Suprapubic skin (tissue), 4 donors: ENCODE data around the gene TMOD4. TPM values are rescaled to one million over a fixed set of nuclear protein-coding genes. Genes with fewer than 3 reads are reported as not detected.

ENCODE experiments used
- DNase-seq, 2 donors: peaks; one replicate each; pipeline ENCODE4 v3.0.0-alpha.2; 2019; ENCODE audit warnings: low spot score in 2 of 2
- H3K27ac ChIP-seq: fragments of 200-600 bp; sonication (generic); one replicate; pipeline ENCODE4 v1.5.1; 2019
- H3K27me3 ChIP-seq: fragments of 200-600 bp; sonication (generic); one replicate; pipeline ENCODE4 v1.5.1; 2019
- H3K36me3 ChIP-seq: fragments of 200-600 bp; sonication (generic); one replicate; pipeline ENCODE4 v1.5.1; 2019
- H3K4me1 ChIP-seq: fragments of 200-600 bp; sonication (generic); one replicate; pipeline ENCODE4 v1.5.1; 2019
- H3K4me3 ChIP-seq: fragments of 200-600 bp; sonication (generic); one replicate; pipeline ENCODE4 v1.5.1; 2019; ENCODE audit warnings: mild to moderate bottlenecking
- H3K9me3 ChIP-seq: fragments of 200-600 bp; sonication (generic); one replicate; pipeline ENCODE4 v1.5.1; 2019
- EP300 ChIP-seq: sonication (generic); formaldehyde crosslinking; IDR thresholded peaks from one replicate; pipeline ENCODE4 v1.6.1; 2017; ENCODE audit warnings: antibody characterized with exemption
- POLR2A ChIP-seq, 2 donors: fragments of 450-650 bp; IDR thresholded peaks; one replicate each; pipeline ENCODE4 v1.6.1; 2017; ENCODE audit warnings: antibody characterized with exemption in 2 of 2, mild to moderate bottlenecking in 2 of 2, moderate library complexity in 2 of 2
- POLR2AphosphoS5 ChIP-seq, 3 donors: sonication (generic); formaldehyde crosslinking; IDR thresholded peaks; one replicate each; pipeline ENCODE4 v1.6.1; 2017; ENCODE audit warnings: antibody characterized with exemption in 3 of 3
- WGBS: methylation state at CpG from one replicate; pipeline ENCODE4 v1.1.5; 2018; 5-methylcytosine and 5-hydroxymethylcytosine counted together
- total RNA-seq, 4 donors: library from RNA; depleted of rRNA; stranded (reverse); fragments of >200 nt; gene quantifications; one replicate each; pipeline ENCODE4 v1.1.0, GENCODE V29; 2016
- TF ChIP-seq, protein P1 (sequence below), 2 donors: fragments of 200-600 bp in 1 of 2; fragments of 450-650 bp in 1 of 2; sonication (generic) in 1 of 2; IDR thresholded peaks; one replicate each; pipeline ENCODE4 v1.5.1; 2016 to 2019; ENCODE audit warnings: antibody characterized with exemption in 2 of 2, mild to moderate bottlenecking in 1 of 2, moderate library complexity in 1 of 2

Gene TMOD4
- total RNA-seq, 4 donors from 2014 or later: not detected

DNA sequence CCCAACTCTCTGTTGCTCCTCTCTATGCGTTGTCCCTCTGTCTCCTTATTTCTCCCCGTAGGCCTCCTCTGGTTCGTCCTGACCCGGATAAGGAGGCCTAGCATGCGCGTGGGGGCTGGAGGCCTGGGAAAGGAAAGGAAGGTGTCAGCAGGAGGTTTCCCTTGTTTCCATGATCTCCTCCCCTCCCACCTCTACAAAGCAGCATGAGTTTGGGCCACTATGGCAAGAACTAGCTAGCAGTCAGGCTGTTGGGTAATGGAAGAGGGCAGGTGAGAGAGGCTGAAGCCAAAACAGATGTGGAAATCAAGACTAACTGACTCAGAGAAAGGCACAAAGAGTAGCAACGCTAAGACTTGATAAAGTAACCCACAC is 28.7 kb downstream of the TMOD4 start:
- no peak for DNase-seq
- peaks cover 4% of the 10 kb centered on the region for H3K36me3 ChIP-seq
- no peaks in the 10 kb centered on the region for H3K9me3 ChIP-seq
- peak overlapping the region; percentile 79 for H3K27ac ChIP-seq
- no peaks in the 10 kb centered on the region for H3K27me3 ChIP-seq
- peaks cover 27% of the 10 kb centered on the region for H3K4me1 ChIP-seq
- peak overlapping the region; percentile 91 for H3K4me3 ChIP-seq
- 10% methylated on average over 7 of the region's 7 CpGs for WGBS
- TF ChIP-seq, protein P1, sequence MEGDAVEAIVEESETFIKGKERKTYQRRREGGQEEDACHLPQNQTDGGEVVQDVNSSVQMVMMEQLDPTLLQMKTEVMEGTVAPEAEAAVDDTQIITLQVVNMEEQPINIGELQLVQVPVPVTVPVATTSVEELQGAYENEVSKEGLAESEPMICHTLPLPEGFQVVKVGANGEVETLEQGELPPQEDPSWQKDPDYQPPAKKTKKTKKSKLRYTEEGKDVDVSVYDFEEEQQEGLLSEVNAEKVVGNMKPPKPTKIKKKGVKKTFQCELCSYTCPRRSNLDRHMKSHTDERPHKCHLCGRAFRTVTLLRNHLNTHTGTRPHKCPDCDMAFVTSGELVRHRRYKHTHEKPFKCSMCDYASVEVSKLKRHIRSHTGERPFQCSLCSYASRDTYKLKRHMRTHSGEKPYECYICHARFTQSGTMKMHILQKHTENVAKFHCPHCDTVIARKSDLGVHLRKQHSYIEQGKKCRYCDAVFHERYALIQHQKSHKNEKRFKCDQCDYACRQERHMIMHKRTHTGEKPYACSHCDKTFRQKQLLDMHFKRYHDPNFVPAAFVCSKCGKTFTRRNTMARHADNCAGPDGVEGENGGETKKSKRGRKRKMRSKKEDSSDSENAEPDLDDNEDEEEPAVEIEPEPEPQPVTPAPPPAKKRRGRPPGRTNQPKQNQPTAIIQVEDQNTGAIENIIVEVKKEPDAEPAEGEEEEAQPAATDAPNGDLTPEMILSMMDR (IDR thresholded peaks at IDR 0.05): no peak
- no peak for TF ChIP-seq POLR2A (IDR thresholded peaks at IDR 0.05)
- TF ChIP-seq EP300: no peak
- TF ChIP-seq POLR2AphosphoS5 (IDR thresholded peaks at IDR 0.05): no peak

DNA sequence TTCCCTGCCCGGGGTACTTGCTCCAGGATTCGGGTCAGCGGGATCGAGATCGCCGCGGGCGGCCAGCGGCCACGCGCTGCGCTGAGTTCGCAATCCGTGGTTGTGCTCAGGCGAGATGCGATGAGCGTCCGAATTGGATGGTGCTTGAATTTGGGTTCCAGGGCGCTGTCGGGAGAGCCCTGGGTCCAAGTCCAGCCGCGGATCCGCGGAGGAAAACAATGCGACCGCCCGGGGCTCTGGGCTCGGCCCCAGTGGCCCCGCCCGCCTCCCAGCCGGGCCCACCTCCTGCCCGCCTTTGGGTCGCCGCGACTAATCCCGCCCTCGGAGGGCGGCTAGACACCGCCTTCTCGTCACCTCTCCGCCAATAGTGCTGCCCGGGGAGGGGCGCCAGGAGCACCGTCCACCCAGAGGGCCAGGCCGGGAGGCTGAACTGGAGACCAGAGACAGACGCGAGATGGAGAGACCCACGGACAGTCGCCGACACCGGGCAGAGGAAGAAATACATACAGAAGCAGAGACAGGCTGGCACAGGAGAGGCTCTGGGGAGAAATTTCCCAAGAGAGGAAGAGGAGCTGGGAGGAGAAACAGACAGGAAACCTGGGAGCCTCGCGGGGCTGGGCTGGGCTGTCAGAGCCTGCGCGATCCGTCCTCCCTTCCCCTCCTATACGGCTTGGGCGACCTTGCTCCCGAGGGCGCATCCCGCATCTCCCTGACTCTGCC is 29.2 kb downstream of the TMOD4 start, which contains the start of gene SEMA6C:
Gene SEMA6C (minus strand): TSS at position 220 of the 720 bp plus-strand sequence. CDS start 4,010 bp downstream, outside the sequence.
- H3K36me3 ChIP-seq: peaks cover 5% of the 10 kb centered on the region
- peak; percentile 96 to 97 for DNase-seq
- H3K27ac ChIP-seq: peak within 1 kb of the TSS; percentile 79
- TF ChIP-seq POLR2A (IDR thresholded peaks at IDR 0.05) (no peak), EP300 (no peak), POLR2AphosphoS5 (IDR thresholded peaks at IDR 0.05) (no peak)
- TF ChIP-seq, protein P1 (IDR thresholded peaks at IDR 0.05): no peak
- H3K27me3 ChIP-seq: no peaks in the 10 kb centered on the region
- H3K4me3 ChIP-seq: peak within 1 kb of the TSS; percentile 91
- H3K9me3 ChIP-seq: no peaks in the 10 kb centered on the region
- WGBS: under 1% methylated on average over 26 of the region's 61 CpGs
- peaks cover 27% of the 10 kb centered on the region for H3K4me1 ChIP-seq

DNA sequence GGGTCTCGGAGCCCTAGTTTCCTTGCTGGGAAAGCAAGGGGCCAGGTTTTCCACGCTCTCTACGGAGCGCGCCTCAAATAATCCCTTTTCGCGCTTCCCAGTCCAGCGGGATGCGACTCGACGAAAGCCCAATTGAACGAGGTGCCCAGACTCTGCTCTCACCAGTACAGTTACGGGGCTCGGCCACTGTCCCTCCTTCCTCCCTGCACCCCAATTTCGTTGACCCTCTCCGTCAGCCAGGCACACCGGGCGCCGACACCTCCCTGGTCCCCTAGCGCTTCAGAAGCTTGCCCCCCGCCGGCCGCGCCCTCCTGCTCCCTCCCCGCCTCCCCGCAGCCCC is 29.7 kb downstream of the TMOD4 start:
- no peaks in the 10 kb centered on the region for H3K9me3 ChIP-seq
- H3K4me1 ChIP-seq: peaks cover 27% of the 10 kb centered on the region
- peak overlapping the region; percentile 79 for H3K27ac ChIP-seq
- peak overlapping the region; percentile 91 for H3K4me3 ChIP-seq
- peaks cover 5% of the 10 kb centered on the region for H3K36me3 ChIP-seq
- H3K27me3 ChIP-seq: no peaks in the 10 kb centered on the region
- WGBS: under 1% methylated on average over 22 of the region's 26 CpGs
- TF ChIP-seq, protein P1 (IDR thresholded peaks at IDR 0.05): no peak
- TF ChIP-seq POLR2A (IDR thresholded peaks at IDR 0.05): no peak
- no peak for TF ChIP-seq EP300
- TF ChIP-seq POLR2AphosphoS5 (IDR thresholded peaks at IDR 0.05): no peak
- no peak for DNase-seq

DNA sequence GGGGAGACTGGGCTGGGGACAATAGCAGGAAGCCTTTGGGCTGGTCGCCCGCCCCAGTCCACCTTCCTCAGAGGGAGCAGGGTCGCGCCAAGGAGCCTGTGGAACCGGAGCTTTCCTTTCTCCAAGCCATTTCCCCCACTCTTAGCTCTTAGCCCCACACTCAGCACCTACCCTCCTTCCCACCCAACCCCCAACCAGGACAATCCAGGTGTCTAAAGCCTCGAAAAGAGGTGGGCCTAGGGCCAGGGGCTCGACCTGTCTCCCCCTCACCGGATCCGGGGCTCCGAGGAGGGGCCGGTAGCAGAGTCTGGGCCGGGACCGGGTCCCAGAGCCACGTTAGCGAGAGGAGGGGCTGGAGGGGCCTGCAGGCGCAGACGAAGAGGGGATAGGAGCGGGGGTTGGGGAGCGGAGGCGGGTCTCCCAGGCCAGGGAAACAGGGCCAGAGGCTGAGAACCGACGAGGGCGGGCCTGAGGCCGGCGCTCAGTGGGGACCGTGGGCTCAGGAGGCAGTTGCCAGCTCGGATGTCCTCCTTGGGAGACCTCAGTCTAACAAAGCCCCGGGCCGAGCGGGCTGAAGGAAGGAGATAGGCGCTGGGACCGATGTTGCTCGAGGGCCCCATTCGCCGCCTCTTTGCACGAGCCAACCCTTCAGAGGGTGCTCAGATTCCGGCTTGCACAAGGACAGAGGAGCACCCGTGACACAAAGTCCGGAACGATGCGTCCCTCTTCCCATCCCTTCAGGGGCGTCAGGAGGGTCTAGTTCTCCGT is 30.3 kb downstream of the TMOD4 start:
- H3K27me3 ChIP-seq: no peaks in the 10 kb centered on the region
- H3K27ac ChIP-seq: peak overlapping the region; percentile 9
- H3K4me3 ChIP-seq: peak overlapping the region; percentile 91
- no peak for DNase-seq
- WGBS: 9% methylated on average over 39 of the region's 43 CpGs
- H3K36me3 ChIP-seq: peaks cover 5% of the 10 kb centered on the region
- H3K9me3 ChIP-seq: no peaks in the 10 kb centered on the region
- H3K4me1 ChIP-seq: peaks cover 27% of the 10 kb centered on the region
- TF ChIP-seq POLR2A (IDR thresholded peaks at IDR 0.05): no peak
- TF ChIP-seq POLR2AphosphoS5 (IDR thresholded peaks at IDR 0.05): no peak
- TF ChIP-seq, protein P1 (IDR thresholded peaks at IDR 0.05): no peak
- no peak for TF ChIP-seq EP300
